Nephron (organoid): ENCODE data around the gene MRPS16.

Experiments used
- H3K27ac Mint-ChIP-seq, 3 experiments: 2 replicates each; pipeline ENCODE4 v1.8.0; 2020; ENCODE audit warnings: mixed read lengths in 3 of 3, mild to moderate bottlenecking in 2 of 3, moderate library complexity in 1 of 3
- H3K27me3 Mint-ChIP-seq: 2 replicates; pipeline ENCODE4 v1.8.0; 2021; ENCODE audit warnings: low read depth, mild to moderate bottlenecking, moderate library complexity, mixed read lengths
- H3K36me3 Mint-ChIP-seq: 2 replicates; pipeline ENCODE4 v1.8.0; 2020; ENCODE audit warnings: low read depth, mixed read lengths
- H3K4me1 Mint-ChIP-seq: 2 replicates; pipeline ENCODE4 v1.8.0; 2020; ENCODE audit warnings: mixed read lengths
- H3K4me3 Mint-ChIP-seq, 3 experiments: 2 replicates each; pipeline ENCODE4 v1.8.0; 2020; ENCODE audit warnings: mild to moderate bottlenecking in 3 of 3, mixed read lengths in 3 of 3, moderate library complexity in 2 of 3
- H3K9me3 Mint-ChIP-seq: 2 replicates; pipeline ENCODE4 v1.8.0; 2020; ENCODE audit warnings: mixed read lengths
- CTCF ChIP-seq, 3 experiments: fragments of 200-600 bp; sonication (generic); IDR thresholded peaks; one replicate each; pipeline ENCODE4 v1.5.0; 2021; ENCODE audit warnings: antibody characterized with exemption in 3 of 3; ENCODE audit not compliant: unreplicated experiment in 3 of 3

Gene MRPS16

GRCh38 chr10:73252445-73253224 is at the start of gene MRPS16:
Gene MRPS16 (minus strand): TSS chr10:73252644. CDS start chr10:73252482, 162 bp downstream.
- no peak for TF ChIP-seq CTCF (IDR thresholded peaks at IDR 0.05; ENCODE audit: unreplicated experiment in 3 of 3)
- Mint-ChIP-seq H3K4me3 (peak within 1 kb of the TSS; percentile 97 to 100 (median 98)), H3K4me1 (peaks cover 31% of the 10 kb centered on the region), H3K36me3 (peaks cover 21% of the 10 kb centered on the region), H3K9me3 (no peaks in the 10 kb centered on the region), H3K27ac (peak within 1 kb of the TSS; percentile 96 to 99 (median 98)), H3K27me3 (no peaks in the 10 kb centered on the region)

- Mint-ChIP-seq H3K27me3 (peaks cover 9% of the 10 kb centered on the region), H3K9me3 (no peaks in the 10 kb centered on the region), H3K4me1 (no peaks in the 10 kb centered on the region), H3K27ac (no peak overlapping the region), H3K4me3 (no peak overlapping the region), H3K36me3 (no peaks in the 10 kb centered on the region)
- TF ChIP-seq CTCF (IDR thresholded peaks at IDR 0.05; ENCODE audit: unreplicated experiment in 3 of 3): no peak
These were observed 44.5 kb upstream of the MRPS16 start for GRCh38 chr10:73296946-73297345.

DNA sequence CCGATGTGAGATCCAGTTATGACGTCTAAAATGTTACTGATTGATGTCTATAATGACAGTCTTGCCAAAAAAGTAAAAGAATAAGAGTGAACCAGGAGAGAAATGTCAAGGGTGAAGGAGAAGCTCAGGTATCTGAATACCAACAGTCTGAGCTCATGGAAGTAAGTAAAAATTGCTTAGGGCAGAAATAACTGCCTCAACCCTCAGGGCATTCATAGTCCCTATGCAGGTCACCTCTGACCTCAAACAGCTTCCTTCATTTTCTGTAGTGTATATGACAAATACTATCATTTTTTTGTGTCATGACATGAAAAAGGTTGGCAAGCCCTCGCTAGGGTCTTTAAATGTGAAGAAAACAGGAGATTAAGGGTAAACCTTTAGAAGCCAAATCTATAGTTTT is 41.0 kb upstream of the MRPS16 start:
- H3K27me3 Mint-ChIP-seq: peaks cover 4% of the 10 kb centered on the region
- H3K4me3 Mint-ChIP-seq: no peak overlapping the region
- TF ChIP-seq CTCF (IDR thresholded peaks at IDR 0.05; ENCODE audit: unreplicated experiment in 3 of 3): no peak
- H3K27ac Mint-ChIP-seq: no peak overlapping the region
- H3K36me3 Mint-ChIP-seq: peaks cover 12% of the 10 kb centered on the region
- H3K9me3 Mint-ChIP-seq: peaks cover 3% of the 10 kb centered on the region
- H3K4me1 Mint-ChIP-seq: no peaks in the 10 kb centered on the region

DNA sequence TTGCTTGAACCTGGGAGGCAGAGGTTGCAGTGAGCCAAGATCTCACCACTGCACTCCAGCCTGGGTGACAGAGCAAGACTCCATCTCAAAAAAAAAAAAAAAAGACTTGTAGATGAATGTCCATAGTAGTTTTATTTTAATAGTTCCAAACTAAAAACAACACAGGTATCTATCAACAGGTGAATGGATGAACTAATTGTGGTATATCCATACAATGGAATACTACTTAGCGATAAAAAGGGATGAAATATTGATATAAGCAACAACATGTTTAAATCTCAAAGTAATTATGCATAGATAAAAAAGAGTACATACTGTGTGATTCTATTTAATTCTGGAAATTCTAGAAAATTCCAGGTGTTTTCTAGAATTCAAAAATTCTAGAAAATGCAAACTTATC is 37.5 kb upstream of the MRPS16 start:
- Mint-ChIP-seq H3K27ac (no peak overlapping the region), H3K27me3 (peaks cover 2% of the 10 kb centered on the region), H3K9me3 (peaks cover 3% of the 10 kb centered on the region), H3K36me3 (peaks cover 12% of the 10 kb centered on the region), H3K4me1 (no peaks in the 10 kb centered on the region), H3K4me3 (no peak overlapping the region)
- TF ChIP-seq CTCF (IDR thresholded peaks at IDR 0.05; ENCODE audit: unreplicated experiment in 3 of 3): no peak

GRCh38 chr10:73287441-73287840 is 35.0 kb upstream of the MRPS16 start:
- no peaks in the 10 kb centered on the region for H3K4me1 Mint-ChIP-seq
- TF ChIP-seq CTCF (IDR thresholded peaks at IDR 0.05; ENCODE audit: unreplicated experiment in 3 of 3): no peak
- peaks cover 12% of the 10 kb centered on the region for H3K36me3 Mint-ChIP-seq
- H3K4me3 Mint-ChIP-seq: no peak overlapping the region
- H3K27ac Mint-ChIP-seq: no peak overlapping the region
- H3K9me3 Mint-ChIP-seq: peaks cover 3% of the 10 kb centered on the region
- H3K27me3 Mint-ChIP-seq: no peaks in the 10 kb centered on the region

DNA sequence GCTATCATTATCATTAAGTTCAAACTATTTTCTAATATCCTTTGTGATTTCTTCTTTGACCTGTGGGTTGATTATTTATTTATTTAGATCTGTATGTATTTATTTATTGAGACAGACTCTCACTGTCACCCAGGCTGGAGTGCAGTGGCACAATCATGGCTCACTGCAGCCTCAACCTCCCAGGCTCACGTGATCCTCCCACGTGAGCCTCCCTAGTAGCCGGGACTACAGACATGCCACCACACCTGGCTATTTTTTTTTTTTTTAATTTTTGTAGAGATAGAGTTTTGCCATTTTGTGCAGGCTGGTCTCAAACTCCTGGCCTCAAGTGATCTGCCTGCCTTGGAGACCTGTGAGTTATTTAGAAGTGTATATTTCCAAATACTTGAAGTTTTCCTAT is 28.7 kb upstream of the MRPS16 start:
- Mint-ChIP-seq H3K4me3 (no peak overlapping the region), H3K9me3 (peaks cover 3% of the 10 kb centered on the region), H3K36me3 (peaks cover 3% of the 10 kb centered on the region), H3K4me1 (no peaks in the 10 kb centered on the region), H3K27me3 (no peaks in the 10 kb centered on the region), H3K27ac (no peak overlapping the region)
- TF ChIP-seq CTCF (IDR thresholded peaks at IDR 0.05; ENCODE audit: unreplicated experiment in 3 of 3): no peak
